HPDE6-E6E7 (cell line): Measurements from ENCODE around the gene COQ4.
A peak's percentile ranks its signal among the peaks of the same experiment; 100 is the strongest.
"Not testable (repeated sequence)": the region's sequence is repeated elsewhere in the genome, so short reads cannot be mapped to it uniquely, and the experiment has no call there.

ENCODE experiments used
- DNase-seq: peaks from one replicate; pipeline ENCODE4 v3.0.0; 2011; ENCODE audit warnings: missing footprints; ENCODE audit errors: extremely low spot score

Gene COQ4

GRCh38 chr9:128322404-128323211, at the start of gene COQ4, which contains the start of gene TRUB2:
Gene COQ4, plus strand, starts transcription at chr9:128322839. Its CDS starts 20 bp downstream, at chr9:128322859.
Gene TRUB2, minus strand, starts transcription at chr9:128322447. Its CDS starts 39 bp downstream, at chr9:128322408.
- peak; percentile 89 for DNase-seq

DNA sequence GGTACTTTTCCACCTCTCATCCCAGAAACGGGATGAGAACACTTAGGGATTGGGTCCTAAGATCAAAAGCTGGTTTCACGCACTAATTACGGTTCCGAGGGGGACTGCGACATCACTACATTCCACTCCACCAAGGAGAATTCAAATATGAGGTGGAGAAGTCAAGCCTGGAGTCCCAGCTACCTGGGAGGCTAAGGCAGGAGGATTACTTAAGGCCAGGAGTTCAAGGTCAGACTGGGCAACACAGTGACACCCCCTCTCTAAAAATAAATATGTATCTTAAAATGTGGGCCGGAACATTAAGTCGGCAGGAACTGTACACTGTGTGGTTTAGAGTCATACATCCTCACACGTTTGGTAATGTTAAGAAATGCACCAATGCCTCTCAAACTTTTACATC, 48.4 kb upstream of the COQ4 start:
- DNase-seq: no peak

GRCh38 chr9:128275198-128276007, 47.2 kb upstream of the COQ4 start, which contains the start of gene GOLGA2:
Gene GOLGA2, minus strand, starts transcription at chr9:128276007. Its CDS starts 31 bp downstream, at chr9:128275976.
- no peak for DNase-seq

DNA sequence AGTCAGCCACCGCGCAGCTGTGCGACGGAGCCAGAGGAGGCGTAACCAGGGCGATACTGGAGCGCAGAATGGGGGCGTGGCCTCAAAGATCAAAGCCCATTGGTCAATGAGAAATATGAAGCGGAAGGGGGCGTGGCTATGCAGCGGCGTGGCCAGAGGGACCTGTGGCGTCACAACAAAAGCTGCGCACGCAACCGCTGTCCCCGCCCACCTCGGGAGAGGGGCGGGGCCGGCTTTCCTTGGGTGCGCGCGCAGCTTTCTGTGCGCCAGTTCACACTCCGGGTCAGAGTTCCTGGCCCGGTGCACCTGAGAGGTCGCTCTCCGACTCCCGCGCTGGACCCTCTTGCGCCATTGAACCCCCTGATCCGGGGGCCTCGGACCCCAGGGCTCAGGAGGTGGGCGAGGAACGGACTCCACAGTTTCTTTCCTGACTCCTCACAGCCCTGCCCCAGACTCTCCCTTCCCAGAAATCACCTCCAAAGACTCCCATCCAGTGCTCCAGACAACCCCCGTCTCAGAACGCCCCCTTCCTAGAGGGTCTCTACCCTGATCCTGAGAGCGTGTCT, 46.5 kb upstream of the COQ4 start, which contains the start of gene SWI5:
SWI5 (plus strand) TSS at position 269 of the 566 bp plus-strand sequence.
- peak; percentile 98 for DNase-seq

GRCh38 chr9:128276574-128277270, 45.9 kb upstream of the COQ4 start:
- DNase-seq: no peak

GRCh38 chr9:128279088-128280073, 43.3 kb upstream of the COQ4 start:
- not testable (repeated sequence) for DNase-seq

DNA sequence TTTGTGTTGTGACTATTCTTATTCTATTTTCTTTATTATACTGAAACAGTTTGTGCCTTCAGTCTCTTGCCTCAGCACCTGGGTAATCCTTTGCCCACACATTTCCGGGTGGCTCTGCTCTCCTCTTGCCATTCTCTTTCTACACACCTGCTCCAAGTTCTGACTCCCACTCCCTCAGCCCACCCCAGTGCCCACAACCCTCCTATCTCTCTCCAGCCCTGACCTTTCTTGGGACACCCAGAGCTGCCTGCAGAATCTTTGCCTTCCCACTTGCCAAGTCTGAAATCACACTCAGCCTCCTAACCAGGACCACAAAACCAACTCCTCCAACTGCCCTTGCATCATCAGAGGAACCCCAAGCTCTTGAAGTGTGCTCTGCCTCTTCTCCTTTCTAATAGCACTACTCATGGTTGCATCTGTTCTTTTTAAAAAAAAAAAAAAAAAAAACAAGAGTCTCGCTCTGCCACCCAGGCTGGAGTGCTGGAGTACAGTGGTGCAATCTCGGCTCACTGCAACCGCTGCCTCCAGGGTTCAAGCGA, 42.5 kb upstream of the COQ4 start:
- no peak for DNase-seq

GRCh38 chr9:128282500-128282899, 40.1 kb upstream of the COQ4 start:
- no peak for DNase-seq

- no peak for DNase-seq
Observed at GRCh38 chr9:128285033-128285784, 37.4 kb upstream of the COQ4 start.

DNA sequence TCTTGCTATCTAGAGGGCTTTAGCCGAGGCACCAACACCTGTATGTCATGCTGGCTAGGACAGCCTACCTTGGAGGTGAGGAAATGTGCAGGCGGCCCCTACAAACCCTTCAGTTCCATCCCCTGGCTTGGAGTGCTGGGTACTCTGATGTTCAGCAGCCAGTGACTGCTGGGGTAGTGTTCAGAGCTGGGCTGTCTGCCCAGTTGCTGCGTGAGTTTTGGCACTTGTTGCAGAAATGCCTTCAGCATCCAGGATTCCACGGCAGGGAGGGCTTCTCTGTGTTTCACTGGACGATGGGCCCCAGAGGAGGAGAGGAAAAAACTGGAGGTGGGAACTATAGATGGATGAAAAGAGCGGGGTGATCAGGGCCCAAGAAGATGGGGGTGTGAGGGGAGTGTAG, 36.2 kb upstream of the COQ4 start:
- no peak for DNase-seq

GRCh38 chr9:128288273-128289004, 34.2 kb upstream of the COQ4 start:
- DNase-seq: no peak

GRCh38 chr9:128292009-128292408, 30.6 kb upstream of the COQ4 start:
- DNase-seq: no peak

DNA sequence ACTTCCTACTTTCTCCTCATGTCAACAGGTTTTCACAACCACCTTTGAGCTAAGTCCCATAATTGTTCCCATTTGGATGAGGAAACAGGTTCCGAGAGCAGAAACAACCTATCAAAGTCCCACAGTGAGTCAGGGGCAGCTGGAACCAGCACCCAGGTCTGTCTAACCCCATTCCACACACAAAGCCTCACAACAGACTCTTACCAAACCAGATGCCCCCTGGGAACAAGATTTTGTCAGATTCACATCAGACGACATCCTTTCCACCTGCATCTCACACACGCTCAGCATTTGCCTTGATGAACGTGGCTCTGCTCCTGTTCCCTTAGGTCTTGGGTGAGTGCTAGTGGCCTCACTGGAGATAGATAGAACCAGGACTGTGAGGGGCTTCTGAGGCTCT, 29.5 kb upstream of the COQ4 start:
- no peak for DNase-seq

- no peak for DNase-seq
Observed at GRCh38 chr9:128294142-128294541, 28.5 kb upstream of the COQ4 start.

- DNase-seq: no peak
Observed at GRCh38 chr9:128296340-128297220, 26.1 kb upstream of the COQ4 start.

GRCh38 chr9:128297221-128297773, 25.3 kb upstream of the COQ4 start:
- no peak for DNase-seq
